Astrocyte of the cerebellum (primary cell): ENCODE measurements around the gene ACO2.
"Not testable (repeated sequence)": the region's sequence is repeated elsewhere in the genome, so short reads cannot be mapped to it uniquely, and the experiment has no call there.

Experiments
- DNase-seq: peaks from one replicate; pipeline ENCODE4 v3.0.0-alpha.2; 2011; ENCODE audit warnings: low read depth
- H3K4me3 ChIP-seq: 2 replicates; pipeline ENCODE4 v1.5.1; 2011; ENCODE audit warnings: mild to moderate bottlenecking, low read depth, low read length, moderate library complexity
- CTCF ChIP-seq: IDR thresholded peaks from 2 replicates; pipeline ENCODE4 v1.5.1; 2012; ENCODE audit warnings: low read length, low read depth, moderate library complexity, mild to moderate bottlenecking; ENCODE audit errors: missing control alignments
- in situ Hi-C: cut with HindIII; loops from 2 replicates; pipeline ENCODE4 v1.10.0; 2017; ENCODE audit warnings: low sequenced_read_pairs

Gene ACO2

DNA sequence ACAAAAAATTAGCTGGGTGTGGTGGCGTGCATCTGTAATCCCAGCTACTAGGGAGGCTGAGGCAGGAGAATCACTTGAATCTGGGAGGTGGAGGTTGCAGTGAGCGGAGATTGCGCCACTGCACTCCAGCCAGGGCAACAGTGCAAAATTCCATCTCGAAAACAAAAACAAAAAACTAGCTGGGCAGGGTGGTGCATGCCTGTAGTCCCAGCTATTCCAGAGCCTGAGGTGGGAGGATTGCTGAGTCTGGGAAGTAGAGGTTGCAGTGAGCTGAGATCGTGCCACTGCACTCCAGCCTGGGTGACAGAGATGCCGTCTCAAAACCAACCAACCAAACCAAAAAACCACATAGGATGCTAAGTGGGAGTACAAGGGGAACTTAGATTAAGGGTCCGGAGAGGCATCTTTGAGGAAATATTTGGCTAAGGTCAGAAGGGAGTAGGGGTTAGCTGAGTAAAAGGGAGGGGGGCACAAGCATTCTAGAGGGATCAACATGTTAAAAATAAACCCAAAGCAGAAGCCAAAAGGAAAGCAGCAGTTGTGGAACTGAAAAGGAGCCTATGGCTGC is 10.7 kb upstream of the ACO2 start:
- no peak for TF ChIP-seq CTCF
- in situ Hi-C loops = no loop called here
- no peak overlapping the region for H3K4me3 ChIP-seq
- no peak for DNase-seq

DNA sequence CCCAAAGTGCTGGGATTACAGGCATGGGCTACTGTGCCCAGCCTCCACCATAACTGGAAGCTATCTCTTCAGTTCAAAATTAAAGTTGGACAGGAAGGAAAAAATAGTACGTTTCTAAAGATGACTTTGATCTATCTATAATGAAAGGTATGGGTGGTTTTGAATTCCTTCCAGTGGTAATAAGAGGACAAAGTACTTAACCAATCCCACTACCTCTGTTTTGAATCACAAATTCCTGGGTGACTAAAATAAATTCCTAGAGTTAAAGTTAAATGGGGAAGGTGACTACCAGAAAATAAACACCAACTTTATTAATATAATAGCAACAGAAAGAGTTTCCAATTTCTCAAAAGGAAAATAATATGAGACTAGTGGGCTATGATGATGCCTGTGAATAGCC is 9.5 kb upstream of the ACO2 start:
- TF ChIP-seq CTCF = no peak
- no peak overlapping the region for H3K4me3 ChIP-seq
- no peak for DNase-seq
- in situ Hi-C loops = no loop called here

DNA sequence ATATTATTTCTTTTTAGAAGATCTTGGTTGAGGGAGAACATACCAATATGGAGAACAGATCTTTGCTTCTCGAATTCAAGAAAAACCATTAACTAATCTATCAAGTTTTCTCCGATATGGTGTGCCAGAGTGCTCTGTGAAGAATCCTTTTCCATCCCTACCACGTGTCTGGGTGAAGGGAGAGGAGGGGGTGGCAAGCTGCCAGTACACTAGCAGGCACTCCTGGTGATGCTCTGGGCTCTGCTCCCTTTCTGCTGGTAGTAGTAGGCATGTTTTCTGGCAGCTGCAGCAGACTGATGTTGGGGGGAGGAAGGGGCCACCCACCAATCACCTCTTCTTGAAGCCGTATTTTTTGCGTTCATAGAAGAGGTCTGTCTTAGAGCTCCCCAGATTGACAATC is 8.8 kb upstream of the ACO2 start:
- DNase-seq, in situ Hi-C loops, H3K4me3 ChIP-seq: not testable (repeated sequence)

GRCh38 chr22:41461901-41462300 is 7.0 kb upstream of the ACO2 start:
- no peak for TF ChIP-seq CTCF
- no peak overlapping the region for H3K4me3 ChIP-seq
- in situ Hi-C loops = no loop called here
- DNase-seq = no peak

- no peak for TF ChIP-seq CTCF
- in situ Hi-C loops = no loop called here
- no peak for DNase-seq
- peak overlapping the region; percentile 99 for H3K4me3 ChIP-seq
These were observed 418 bp downstream of the ACO2 start for GRCh38 chr22:41469218-41469851.

DNA sequence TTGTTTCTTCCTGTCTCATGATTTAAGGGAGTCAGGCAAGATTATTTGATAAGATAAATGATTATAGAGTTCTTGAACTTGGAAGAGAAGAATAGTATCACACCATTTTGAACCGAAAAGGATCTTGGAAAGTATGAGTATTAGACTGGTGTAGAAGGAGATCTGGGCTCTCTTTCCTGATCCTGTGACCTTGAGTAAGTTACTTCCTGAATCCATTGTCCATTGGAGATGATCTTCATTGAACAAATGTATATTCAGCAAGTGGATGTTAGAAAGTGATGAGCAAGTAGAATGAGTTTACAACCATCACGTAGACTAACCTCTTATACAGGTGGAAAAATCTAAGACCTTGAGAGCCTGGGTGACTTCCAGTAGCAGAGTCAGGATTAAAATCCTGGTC is 2.0 kb downstream of the ACO2 start:
- no peak overlapping the region for H3K4me3 ChIP-seq
- in situ Hi-C loops = no loop called here
- DNase-seq = no peak

More for the DNA sequence above, 2.0 kb downstream of the ACO2 start:
- no peak for TF ChIP-seq CTCF
